ENCODE data around the gene BTLA.
"Not testable (repeated sequence)": the region's sequence is repeated elsewhere in the genome, so short reads cannot be mapped to it uniquely, and the experiment has no call there.

The BTLA gene, protein sequence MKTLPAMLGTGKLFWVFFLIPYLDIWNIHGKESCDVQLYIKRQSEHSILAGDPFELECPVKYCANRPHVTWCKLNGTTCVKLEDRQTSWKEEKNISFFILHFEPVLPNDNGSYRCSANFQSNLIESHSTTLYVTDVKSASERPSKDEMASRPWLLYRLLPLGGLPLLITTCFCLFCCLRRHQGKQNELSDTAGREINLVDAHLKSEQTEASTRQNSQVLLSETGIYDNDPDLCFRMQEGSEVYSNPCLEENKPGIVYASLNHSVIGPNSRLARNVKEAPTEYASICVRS

DNA sequence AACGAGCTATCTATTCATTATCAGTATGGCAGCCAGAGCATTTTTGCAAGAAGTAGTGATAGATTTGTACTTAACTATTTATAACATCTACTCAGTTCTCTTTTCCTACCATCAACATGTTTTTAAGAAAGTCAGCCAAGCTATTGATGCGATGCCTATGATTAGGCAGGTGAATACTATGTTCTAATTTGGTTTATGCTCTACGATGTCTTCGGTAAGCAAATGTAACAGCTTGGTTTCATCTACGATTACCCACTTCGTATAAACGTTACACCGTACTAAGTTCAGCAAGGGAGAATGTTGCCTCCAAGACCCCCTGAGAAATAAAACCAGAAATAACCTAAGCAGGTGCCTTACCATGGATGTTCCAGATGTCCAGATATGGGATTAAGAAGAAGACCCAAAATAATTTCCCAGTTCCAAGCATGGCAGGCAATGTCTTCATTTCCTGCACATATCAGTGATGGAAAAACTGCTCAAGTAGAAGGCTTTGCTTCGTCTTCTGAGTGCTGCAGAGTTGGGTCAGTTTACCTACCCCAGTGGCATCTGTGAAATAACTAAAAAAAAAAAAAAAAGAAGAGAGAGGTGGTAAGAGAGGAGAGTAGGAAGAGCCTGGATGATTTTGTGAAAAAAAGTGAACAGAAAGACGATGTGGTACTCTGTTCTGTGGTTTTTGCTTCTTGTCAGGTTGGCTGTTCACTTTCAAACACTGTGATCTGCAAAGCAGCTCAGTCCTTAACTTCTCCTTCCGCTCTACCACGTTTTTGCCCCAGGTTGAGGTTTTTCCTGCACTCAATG, at the start of gene BTLA:
Gene BTLA (minus strand): TSS at position 559 of the 798 bp plus-strand sequence. CDS start 114 bp downstream, at position 445.
- DNase-seq, result no peak

DNA sequence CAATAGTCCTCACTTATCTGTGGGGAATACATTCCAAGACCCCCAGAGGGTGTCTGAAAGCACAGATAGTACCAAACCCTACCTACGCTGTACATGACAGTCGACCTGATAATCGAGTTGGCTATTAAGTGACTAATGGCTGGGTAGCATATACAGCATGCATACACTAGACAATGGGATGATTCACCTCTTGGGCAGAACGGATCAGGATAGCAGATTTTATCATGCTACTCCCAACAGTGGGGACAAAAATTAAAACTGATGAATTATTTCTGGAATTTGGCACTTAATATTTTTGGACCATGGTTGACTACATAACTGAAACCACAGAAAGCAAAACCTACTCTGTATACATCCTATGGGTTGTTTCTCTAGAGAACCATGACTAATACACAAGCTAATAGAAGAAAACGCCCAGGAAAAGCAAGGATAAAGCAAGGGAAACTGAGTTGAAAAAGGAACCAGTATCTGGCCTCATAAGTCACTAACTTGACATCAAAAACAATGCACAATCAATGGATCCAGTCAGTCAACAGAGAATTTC, 47.0 kb upstream of the BTLA start:
- no peak for DNase-seq

DNA sequence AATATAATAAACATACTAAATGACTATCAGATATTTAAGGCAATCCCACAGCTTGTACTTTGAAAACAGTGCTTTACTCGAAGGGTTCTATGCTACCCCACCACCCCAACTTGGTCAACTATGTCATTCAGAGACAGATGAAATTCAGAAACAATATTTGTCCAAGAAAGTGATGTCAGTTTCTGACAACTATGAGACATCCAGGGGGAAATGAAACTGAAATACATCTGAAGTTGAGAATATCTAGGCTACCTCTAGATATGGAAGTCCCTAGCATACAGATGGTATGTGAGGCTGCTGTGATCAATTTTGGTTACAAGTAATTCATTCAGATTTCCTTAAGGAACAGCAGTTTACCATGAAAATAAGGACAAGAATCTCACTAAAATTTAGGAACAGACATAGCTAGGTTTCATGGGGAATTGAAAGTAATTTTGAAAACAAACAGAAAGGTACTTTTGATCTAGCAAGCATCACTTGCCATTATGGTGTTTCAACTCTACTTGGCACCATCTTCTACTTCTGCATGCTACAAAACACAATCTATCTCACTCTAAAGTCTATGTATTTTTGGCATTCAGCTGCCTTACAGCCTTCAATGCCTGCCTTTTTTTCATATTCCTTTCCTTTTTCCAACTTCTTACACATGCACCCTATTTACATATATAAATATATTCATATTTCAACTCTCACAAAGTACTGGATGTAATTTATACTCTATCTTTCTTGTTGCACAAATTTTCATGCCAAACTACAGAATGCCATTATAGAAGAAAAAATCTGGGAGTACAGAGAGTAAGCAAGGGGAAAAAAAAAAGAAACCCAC, 40.8 kb upstream of the BTLA start:
- DNase-seq, result peak; percentile 85

DNA sequence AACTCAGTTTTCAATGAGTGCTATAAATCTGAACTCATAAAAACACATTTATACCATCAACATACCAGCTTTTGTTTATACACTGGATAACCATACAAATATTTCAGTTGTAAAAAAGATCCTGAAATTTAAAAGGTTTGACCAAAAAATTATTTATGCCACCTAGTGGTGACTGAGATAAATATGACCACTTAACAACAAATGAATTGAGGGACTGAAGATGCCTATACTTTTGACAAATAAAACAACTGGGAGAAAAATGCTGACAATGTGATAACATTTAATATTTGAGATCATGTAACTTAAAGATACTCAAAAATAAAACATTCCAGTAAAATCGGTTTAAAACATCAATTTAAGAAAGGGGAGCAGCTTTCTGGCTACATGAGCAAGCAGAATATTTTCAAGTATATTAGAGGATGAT, 32.1 kb upstream of the BTLA start:
- peak; percentile 46 for DNase-seq

DNA sequence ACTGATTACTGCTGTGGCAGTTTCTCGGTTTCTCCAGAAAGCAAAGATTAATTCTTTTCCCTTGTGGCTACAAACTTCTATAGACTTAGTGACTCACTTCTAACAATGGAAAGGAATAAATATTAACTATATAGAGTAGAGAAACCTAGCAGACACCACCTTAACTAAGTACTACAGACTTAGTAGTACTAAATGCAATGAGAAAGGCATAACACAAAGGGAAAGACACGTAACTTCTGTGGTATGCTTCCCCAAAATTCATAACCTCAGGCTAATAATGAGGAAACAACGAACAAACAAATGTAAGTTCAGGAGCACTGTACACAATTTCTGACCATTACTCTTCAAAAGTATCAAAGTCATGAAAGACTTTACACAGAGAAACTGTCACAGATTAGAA, 31.3 kb upstream of the BTLA start:
- no peak for DNase-seq

DNA sequence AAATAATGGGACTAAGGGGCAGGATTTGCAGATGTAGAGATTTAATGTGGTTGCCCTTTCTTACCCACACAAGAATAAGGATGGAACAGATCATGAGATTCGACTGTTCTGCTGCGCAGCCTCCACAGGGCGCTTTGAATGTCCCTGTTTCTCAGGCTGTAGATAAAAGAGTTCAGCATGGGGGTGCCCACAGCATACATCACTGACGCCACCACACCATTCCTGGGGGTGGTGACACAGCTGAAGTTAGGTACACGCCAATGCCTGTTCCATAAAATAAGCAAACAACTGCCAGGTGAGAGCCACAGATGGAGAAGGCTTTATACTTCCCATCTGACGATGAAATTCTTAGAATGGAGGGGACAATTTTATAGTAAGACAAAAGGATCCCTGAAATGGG, 24.9 kb upstream of the BTLA start:
- not testable (repeated sequence) for DNase-seq

DNA sequence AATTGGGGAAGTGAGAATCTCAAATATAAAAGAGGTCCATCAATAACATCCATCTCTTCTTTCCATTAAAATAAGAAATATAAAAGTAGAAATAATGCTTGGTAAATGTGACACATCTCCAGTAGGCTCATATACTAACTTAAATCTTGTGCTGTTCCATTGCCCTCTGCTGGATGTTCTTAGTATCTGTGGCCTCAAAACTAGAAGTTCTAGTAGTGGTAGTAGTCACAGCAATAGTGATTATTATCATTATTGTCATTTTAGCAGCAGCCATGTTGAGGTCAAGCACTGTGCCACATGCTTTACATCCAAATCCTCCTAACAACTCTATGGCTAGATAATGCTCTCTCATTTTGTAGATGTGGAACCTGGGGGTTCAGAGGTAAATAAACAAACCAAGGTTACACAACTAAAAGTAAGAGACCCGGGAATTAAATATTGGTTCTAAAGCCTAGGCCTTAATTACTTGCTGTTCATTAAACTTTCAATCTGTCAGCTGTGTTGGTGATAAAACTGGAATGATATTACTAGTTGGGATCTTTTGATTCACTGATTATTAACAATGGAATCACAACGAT, 20.2 kb upstream of the BTLA start:
- DNase-seq, result peak; percentile 68

DNA sequence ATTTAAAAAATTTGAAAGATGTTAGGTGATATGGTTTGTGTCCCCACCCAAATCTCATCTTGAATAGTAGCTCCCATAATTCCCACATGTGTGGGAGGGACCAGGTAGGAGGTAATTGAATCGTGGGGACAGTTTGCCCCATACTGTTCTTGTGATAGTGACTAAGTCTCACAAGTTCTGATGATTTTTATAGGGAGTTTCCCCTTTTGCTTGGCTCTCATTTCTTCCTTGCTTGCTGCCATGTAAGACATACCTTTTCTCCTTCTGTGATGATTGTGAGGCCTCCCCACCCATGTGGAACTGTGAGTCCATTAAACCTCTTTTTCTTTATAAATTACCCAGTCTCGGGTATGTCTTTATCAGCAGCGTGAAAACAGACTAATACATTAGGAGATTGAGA, 19.7 kb upstream of the BTLA start:
- DNase-seq, result peak; percentile 46

DNA sequence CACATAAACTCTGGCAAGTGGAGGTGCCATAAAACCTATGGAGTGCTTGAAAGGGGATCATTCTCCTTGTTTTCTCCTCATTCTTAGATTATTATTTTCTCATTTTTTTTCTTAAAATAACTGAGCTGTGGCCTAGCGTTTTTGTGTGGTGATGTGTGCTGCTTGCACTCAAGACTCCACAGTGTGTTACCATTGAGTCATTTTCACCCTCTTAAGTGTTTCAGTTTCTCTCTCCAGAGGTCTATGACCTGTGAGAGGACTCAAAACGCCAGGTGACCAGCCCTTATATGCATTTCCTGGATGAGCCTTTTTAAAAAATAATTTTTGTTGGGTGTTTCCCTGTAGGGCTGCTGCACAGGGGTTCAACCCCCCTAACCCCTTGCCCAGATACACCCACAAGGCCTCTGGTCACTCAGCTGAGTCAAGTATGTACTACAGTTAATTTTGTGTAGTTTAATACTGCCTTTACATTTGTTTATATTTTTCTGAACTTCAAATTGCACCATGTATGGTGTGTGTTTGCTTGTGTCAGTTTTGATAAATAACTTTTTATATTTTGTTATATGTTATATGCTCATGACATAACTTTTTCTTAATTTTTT, 15.4 kb upstream of the BTLA start:
- no peak for DNase-seq

DNA sequence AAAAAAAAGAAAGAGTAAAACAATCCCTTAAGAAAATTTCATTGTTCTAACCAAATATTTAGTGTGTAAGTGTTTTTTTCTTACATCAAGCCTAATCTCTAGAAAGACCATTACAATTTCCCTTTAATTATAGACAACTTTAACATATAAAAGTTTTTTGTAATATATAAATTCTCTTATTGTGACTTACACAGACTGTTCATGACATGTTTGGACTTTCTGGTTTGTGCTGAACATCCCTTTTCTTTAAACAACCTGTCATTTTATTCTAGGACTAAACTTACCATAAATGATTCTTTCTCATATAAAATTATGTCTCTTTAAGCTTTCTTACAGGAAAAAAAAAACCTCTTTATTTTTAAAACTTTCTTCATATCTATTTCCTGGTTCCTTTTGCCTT, 13.0 kb upstream of the BTLA start:
- DNase-seq, result no peak

DNA sequence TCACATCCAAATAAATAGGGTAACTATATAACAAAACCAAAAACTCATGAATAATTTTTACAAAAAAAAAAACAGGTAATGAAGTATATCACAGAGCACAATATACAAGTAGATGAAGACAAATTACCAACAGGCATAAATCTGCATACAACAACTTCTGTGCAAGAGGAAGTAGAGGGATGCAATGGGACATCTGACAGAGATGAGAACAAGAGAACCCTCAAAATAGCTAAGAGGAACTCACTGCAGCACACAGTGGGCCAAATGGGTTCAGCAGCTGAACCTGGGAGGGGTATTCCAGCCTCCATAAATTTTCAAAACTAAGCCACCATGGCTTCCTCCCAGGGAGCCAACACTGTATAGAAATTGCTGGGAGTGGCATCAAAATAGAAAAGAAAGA, 9.6 kb upstream of the BTLA start:
- peak; percentile 6 for DNase-seq

DNA sequence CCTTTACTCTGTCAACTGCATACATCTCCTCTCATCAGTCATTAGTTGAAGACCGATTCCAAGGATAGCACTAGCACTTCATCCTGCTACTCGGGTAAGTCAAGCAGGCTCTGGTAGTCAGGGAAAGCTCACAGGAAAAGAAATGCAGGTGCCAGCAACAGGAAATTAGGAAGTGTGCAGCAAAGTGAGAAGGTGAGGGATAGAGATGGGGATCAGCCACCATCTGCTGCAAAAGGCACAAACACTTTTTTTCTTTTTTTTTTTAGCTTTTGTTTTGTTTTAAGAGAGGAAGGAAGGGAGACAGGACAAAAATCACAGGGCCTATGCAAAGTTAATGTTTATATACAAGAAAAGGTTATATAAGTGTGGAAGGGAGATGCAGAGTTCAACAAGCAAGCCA, 9.0 kb upstream of the BTLA start:
- no peak for DNase-seq

DNA sequence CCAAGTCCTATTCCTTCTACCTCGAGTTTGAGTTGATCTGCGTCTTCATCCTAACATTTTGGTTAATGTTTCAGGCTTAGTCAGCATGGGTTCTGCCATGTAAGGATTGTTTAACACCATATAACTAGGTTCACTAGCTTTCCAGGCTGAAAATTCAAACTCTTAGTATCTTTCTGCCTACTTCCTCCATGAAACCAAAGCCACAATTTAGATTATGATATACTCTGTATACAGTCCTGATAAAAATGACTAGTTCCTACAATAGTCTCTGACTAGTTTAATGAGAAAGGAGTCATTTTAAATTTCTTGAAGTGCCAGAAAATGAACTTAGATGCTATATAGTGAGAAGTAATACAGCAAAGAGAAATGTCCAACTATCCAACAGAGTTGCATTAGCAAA, 6.6 kb upstream of the BTLA start:
- DNase-seq, result peak; percentile 6

DNA sequence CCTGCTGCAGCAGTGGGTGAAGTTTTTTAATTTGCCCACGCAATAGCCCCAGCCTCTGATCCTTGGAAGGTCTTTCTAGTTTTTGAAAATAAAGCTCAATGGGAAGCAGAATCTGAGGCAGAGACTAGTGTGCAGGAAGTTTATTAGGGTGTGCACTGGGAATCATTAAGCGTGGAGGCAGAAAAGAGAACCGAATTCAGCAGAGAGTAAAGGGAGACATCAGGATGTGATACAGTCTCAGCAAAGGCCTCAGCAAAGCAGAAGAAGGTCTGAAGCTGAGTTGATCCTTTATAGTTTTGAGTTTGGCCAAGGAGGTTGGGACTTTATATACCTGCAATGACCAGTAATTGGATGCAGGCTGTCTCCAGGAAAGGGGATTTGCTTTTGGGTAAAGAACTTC, 4.9 kb upstream of the BTLA start:
- DNase-seq, result no peak

DNA sequence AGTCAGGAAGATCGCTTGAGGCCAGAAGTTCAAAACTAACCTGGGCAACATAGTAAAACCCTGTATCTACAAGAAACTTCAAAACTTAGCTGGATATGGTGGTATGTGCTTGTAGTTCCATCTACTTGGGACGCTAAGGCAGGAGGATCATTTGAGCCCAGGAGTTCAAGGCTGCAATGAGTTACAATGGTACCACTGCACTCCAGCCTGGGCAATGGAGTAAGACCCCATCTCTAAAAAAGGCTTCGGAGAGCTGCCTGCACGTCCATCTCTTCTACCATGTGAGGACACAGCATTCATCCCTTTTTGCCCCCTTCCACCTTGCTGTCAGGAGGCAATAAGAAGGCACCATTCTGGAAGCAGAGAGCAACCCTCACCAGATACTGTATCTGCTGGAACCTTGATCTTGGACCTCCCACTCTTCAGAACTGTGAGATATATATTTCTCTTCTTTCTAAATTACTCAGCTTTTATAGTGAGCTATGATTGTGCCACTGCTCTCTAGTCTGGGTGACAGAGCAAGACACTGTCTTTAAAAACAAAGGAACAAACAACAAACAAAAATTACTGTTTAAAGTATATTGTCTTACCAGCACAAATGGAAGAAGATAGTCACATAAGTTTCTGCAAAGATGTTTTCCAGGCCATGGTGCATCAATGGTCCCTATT, 4.2 kb upstream of the BTLA start:
- DNase-seq, result no peak

DNA sequence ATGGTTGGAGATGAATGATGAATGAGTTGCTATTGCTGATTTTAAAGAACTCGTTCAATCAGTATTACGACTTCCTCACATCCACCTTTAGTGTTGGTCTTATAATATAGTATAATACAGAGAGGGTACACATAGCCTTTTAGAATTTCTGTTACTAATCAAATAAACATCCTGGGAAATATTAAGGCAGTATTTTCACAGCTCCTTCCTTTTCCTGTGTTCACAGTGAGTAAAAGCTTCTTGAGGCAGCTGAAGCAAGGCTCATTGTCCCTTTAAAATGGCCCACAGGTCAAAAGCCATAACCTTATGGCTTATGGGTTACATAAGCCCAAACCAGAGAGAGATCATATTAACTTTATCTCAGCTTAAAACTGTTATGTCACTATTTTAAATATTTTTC, 1.3 kb upstream of the BTLA start:
- DNase-seq, result no peak

DNA sequence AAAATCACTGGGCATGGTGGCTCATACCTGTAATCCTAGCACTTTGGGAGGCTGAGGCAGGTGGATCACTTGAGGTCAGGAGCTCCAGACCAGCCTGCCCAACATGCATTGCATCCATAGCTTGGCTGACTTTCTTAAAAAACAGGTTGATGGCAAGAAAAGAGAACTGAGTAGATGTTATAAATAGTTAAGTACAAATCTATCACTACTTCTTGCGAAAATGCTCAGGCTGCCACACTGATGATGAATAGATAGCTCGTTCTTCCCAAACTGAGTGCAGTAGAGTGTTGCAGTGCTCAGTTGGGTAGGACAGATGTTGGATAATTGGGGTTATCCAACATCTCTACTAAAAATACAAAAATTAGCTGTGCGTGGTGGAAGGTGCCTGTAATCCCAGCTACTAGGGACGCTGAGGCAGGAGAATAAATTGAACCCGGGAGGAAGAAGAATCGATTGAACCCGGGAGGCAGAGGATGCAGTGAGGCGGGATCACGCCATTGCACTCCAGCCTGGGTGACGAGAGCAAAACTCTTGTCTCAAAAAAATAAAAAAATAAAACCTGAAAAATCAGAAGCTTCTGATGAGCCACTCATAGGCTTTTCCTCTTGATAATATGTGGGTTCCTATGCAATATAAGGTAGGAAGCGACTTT, 1.2 kb downstream of the BTLA start:
- DNase-seq, result no peak

DNA sequence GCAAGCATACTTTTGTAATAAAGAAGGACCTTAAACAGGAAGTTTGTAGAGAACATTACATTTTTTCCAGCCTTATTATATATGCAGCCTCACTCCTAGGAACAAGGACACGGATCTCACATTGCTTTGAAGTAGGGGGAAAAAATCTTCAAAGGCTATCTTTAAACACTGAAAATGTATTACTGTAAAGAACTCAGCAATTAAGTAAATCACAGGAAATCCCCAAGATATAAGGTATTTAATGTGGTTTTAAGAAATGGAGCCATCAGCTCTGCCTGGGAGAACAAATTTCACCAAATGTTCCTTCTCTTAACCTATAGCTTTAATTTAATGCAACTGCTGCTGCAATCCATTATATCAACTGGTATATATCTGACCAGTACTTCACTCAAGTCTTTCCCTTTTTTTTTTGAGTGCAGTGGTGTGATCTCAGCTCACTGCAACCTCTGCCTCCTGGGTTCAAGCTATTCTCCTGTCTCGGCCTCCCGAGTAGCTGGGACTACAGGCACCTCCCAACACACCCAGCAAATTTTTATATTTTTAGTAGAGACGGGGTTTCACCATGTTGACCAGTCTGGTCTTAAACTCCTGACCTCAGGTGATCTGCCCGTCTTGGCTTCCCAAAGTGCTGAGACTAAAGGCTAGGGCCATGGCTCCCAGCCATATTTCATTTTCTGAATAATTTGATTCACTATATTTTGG, 2.8 kb downstream of the BTLA start:
- no peak for DNase-seq

DNA sequence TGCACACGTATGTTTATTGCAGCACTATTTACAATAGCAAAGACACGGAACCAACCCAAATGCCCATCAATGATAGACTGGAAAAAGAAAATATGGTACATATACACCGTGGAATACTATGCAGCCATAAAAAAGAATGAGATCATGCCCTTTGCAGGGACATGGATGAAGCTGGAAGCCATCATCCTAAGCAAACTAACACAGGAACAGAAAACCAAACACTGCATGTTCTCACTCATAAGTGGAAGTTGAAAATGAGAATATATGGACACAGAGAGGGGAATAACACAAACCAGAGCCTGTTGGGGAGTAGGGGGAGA, 4.9 kb downstream of the BTLA start:
- not testable (repeated sequence) for DNase-seq

DNA sequence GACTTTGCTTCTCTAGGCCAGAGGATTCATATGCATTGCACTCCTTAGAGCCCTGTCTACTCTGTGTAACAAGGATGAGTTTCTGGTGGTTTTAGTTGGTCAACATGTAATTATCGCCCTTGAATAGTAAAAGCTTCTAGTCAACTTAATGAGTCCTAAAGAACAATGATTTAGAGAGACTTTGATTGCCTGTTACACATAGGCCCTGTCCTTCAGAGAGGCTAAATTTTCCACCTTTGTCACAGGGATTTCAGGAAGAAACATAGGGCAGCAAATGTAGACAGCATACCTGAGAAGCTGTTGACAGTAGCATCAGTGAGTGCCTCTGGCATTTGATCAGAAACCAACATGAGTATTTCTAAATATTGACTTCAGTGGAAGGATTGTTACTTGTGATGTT, 7.1 kb downstream of the BTLA start:
- no peak for DNase-seq

DNA sequence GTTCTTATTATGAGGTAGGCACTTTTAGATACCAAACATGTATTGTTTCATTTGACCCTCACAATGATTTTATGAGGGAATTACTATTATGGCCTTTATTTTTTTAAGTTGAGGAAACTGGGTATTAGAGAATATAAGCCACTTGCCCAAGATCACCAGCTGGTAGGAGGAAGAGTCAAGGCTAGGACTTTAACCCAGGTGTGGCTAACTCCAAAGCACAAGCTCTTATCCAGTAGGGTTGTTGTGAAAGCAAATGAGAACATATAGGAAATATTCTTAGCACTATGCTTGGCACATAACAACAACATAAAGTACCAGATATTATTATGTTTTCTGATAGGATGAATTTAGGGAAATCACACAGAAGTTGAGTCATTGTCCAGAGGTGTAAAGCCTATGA, 7.9 kb downstream of the BTLA start:
- DNase-seq, result no peak

Measured in inflammatory macrophage treated with lipopolysaccharide for 4 hours (primary cell).